Left lobe of liver (tissue), 1 donor: ENCODE measurements around the gene PTGS1. TPM values are rescaled to one million over a fixed set of nuclear protein-coding genes. Genes with fewer than 3 reads are reported as not detected.

ENCODE experiments used
- total RNA-seq: library from RNA; stranded (reverse); gene quantifications from one replicate; pipeline ENCODE4 v1.2.1, GENCODE V29; 2021
- donor health status: DM: no; HTN: yes; CAD: no.

The PTGS1 gene
- total RNA-seq, 1 donor from 2014 or later = 2.0 TPM

Other genes with a start within 250 kb of the PTGS1 start
- 27.6 TPM for gene NDUFA8, start 211.2 kb upstream of the PTGS1 start, total RNA-seq
- not detected for gene MORN5, start 211.1 kb upstream of the PTGS1 start, total RNA-seq
- 0.20 TPM for gene LHX6, start 142.1 kb upstream of the PTGS1 start, total RNA-seq
- 7.5 TPM for gene RBM18, start 106.2 kb upstream of the PTGS1 start, total RNA-seq
- gene MRRF, start 106.1 kb upstream of the PTGS1 start, total RNA-seq = 16.3 TPM
- gene OR1J1, start 106.9 kb downstream of the PTGS1 start, total RNA-seq = not detected
- gene OR1J2, start 139.8 kb downstream of the PTGS1 start, total RNA-seq = not detected
- not detected for gene OR1J4, start 148.1 kb downstream of the PTGS1 start, total RNA-seq
- not detected for gene OR1N1, start 156.3 kb downstream of the PTGS1 start, total RNA-seq
- gene OR1N2, start 182.1 kb downstream of the PTGS1 start, total RNA-seq = not detected
- gene OR1L8, start 212.4 kb downstream of the PTGS1 start, total RNA-seq = not detected
- not detected for gene OR1Q1, start 243.7 kb downstream of the PTGS1 start, total RNA-seq